Common myeloid progenitor, CD34-positive (primary cell): ENCODE measurements around the gene APP.

Experiments used
- CTCF ChIA-PET: fragments of 350-600 bp; sonication (Branson Sonifier 250); formaldehyde crosslinking; loops from one replicate; lab custom pipeline; 2021; ENCODE audit warnings: antibody characterized with exemption; lab: Charles Lee
- POLR2A ChIA-PET: fragments of 350-600 bp; sonication (Branson Sonifier 250); formaldehyde crosslinking; loops from one replicate; lab custom pipeline; 2021; ENCODE audit warnings: antibody characterized with exemption; lab: Charles Lee
- DNase-seq, 3 donors: peaks; one replicate each; pipeline versions ENCODE4 v3.0.0 to v3.0.0-alpha.2; 2013
- H3K27ac ChIP-seq, 2 experiments: 1 replicate in 1 of 2; 2 replicates in 1 of 2; pipeline ENCODE4 v1.7.0; 2013; ENCODE audit warnings: inconsistent platforms in 2 of 2, low read length in 2 of 2, mild to moderate bottlenecking in 2 of 2, low read depth in 1 of 2, moderate library complexity in 1 of 2; ENCODE audit not compliant: severe bottlenecking in 2 of 2, insufficient read depth in 1 of 2, poor library complexity in 1 of 2
- H3K27me3 ChIP-seq, 5 experiments: replicated peaks in 2 of 5; 1 replicate in 3 of 5; 2 replicates in 2 of 5; pipeline versions ENCODE4 v1.6.1 to v1.7.0; 2013; ENCODE audit warnings: low read length in 4 of 5, mild to moderate bottlenecking in 2 of 5, moderate library complexity in 2 of 5, inconsistent platforms in 1 of 5; ENCODE audit not compliant: insufficient read depth in 5 of 5, control insufficient read depth in 4 of 5
- H3K36me3 ChIP-seq, 4 experiments: 1 replicate in 2 of 4; 2 replicates in 2 of 4; pipeline versions ENCODE4 v1.6.1 to v1.7.0; 2013; ENCODE audit warnings: low read length in 3 of 4, control low read depth in 1 of 4, mild to moderate bottlenecking in 1 of 4; ENCODE audit not compliant: control insufficient read depth in 4 of 4, insufficient read depth in 4 of 4
- H3K4me1 ChIP-seq, 4 experiments: 1 replicate in 3 of 4; 2 replicates in 1 of 4; pipeline versions ENCODE4 v1.6.1 to v1.7.1; 2013; ENCODE audit warnings: low read length in 3 of 4, mild to moderate bottlenecking in 3 of 4, control low read depth in 1 of 4, inconsistent platforms in 1 of 4, moderate library complexity in 1 of 4; ENCODE audit not compliant: control insufficient read depth in 4 of 4, insufficient read depth in 4 of 4; ENCODE audit errors: control extremely low read depth in 1 of 4
- H3K4me3 ChIP-seq, 7 experiments: 1 replicate in 4 of 7; 2 replicates in 3 of 7; pipeline versions ENCODE4 v1.5.1 to v1.7.0; 2013; ENCODE audit warnings: mild to moderate bottlenecking in 7 of 7, low read length in 6 of 7, moderate library complexity in 6 of 7, inconsistent platforms in 2 of 7, low read depth in 2 of 7, control low read depth in 1 of 7; ENCODE audit not compliant: insufficient read depth in 4 of 7, control insufficient read depth in 1 of 7; ENCODE audit errors: extremely low read depth in 1 of 7
- H3K9me3 ChIP-seq, 5 experiments: 1 replicate in 4 of 5; 2 replicates in 1 of 5; pipeline versions ENCODE4 v1.6.1 to v1.7.1; 2013; ENCODE audit warnings: low read length in 4 of 5, mild to moderate bottlenecking in 2 of 5, inconsistent platforms in 1 of 5, low read depth in 1 of 5, moderate library complexity in 1 of 5; ENCODE audit not compliant: control insufficient read depth in 4 of 5, insufficient read depth in 2 of 5; ENCODE audit errors: control extremely low read depth in 1 of 5
- WGBS: methylation state at CpG from one replicate; pipeline ENCODE4 v1.1.5; 2013; ENCODE audit not compliant: insufficient coverage; 5-methylcytosine and 5-hydroxymethylcytosine counted together

APP gene

GRCh38 chr21:26007951-26008498 lies 162.5 kb downstream of the APP start:
- H3K27ac ChIP-seq, result no peak overlapping the region
- no peaks in the 10 kb centered on the region for H3K4me1 ChIP-seq
- H3K27me3 ChIP-seq, result no peaks in the 10 kb centered on the region
- no peak overlapping the region for H3K4me3 ChIP-seq
- ChIA-PET POLR2A (no interaction called here), CTCF (interaction anchor here (1.1 kb wide), 1 partner anchor 20 kb away, joined by 3 read pairs; no protein-coding TSS in a partner anchor)
- 86% methylated on average over 4 of the region's 8 CpGs for WGBS
- H3K9me3 ChIP-seq, result no peaks in the 10 kb centered on the region
- DNase-seq, result no peak
- peaks cover 0 to 19% (median 0%) of the 10 kb centered on the region in 4 experiments for H3K36me3 ChIP-seq

- Histone ChIP-seq H3K4me1 (no peaks in the 10 kb centered on the region), H3K27me3 (no peaks in the 10 kb centered on the region), H3K36me3 (peaks cover 0 to 24% (median 1%) of the 10 kb centered on the region in 4 experiments), H3K27ac (no peak overlapping the region), H3K9me3 (no peaks in the 10 kb centered on the region), H3K4me3 (no peak overlapping the region)
- ChIA-PET CTCF (interaction anchor here (1.2 kb wide), 1 partner anchor 11 kb away, joined by 3 read pairs; no protein-coding TSS in a partner anchor), POLR2A (no interaction called here)
- WGBS, result no CpG with 5 or more reads among the region's 1 CpG
- no peak for DNase-seq
Measured at GRCh38 chr21:26005464-26005863, 165.1 kb downstream of the APP start.

- Histone ChIP-seq H3K27me3 (no peaks in the 10 kb centered on the region), H3K9me3 (no peaks in the 10 kb centered on the region), H3K4me1 (peaks cover 0 to 5% (median 2%) of the 10 kb centered on the region in 4 experiments), H3K27ac (no peak overlapping the region), H3K36me3 (peaks cover 0 to 26% (median 5%) of the 10 kb centered on the region in 4 experiments), H3K4me3 (no peak overlapping the region)
- DNase-seq, result no peak
- 89% methylated on average over 1 of the region's 4 CpGs for WGBS
- POLR2A ChIA-PET, result no interaction called here
- CTCF ChIA-PET, result interaction anchor here (1.5 to 2.4 kb wide), 3 partner anchors 9 to 118 kb away, joined by 3 to 11 read pairs (median 6); no protein-coding TSS in a partner anchor
Measured at GRCh38 chr21:26003404-26003803, 167.2 kb downstream of the APP start.

GRCh38 chr21:26001356-26001755 lies 169.2 kb downstream of the APP start:
- CTCF ChIA-PET, result interaction anchor here (2.4 kb wide), 1 partner anchor 116 kb away, joined by 11 read pairs; no protein-coding TSS in a partner anchor
- WGBS, result 100% methylated on average over 3 of the region's 5 CpGs
- POLR2A ChIA-PET, result no interaction called here

GRCh38 chr21:25999921-26000582 lies 170.5 kb downstream of the APP start:
- WGBS, result 57% methylated on average over 15 of the region's 19 CpGs
- POLR2A ChIA-PET, result no interaction called here

More at GRCh38 chr21:26001356-26001755, 169.2 kb downstream of the APP start:
- Histone ChIP-seq H3K4me3 (no peak overlapping the region), H3K27me3 (no peaks in the 10 kb centered on the region), H3K9me3 (no peaks in the 10 kb centered on the region), H3K36me3 (peaks cover 3 to 35% (median 8%) of the 10 kb centered on the region in 4 experiments), H3K4me1 (peaks cover 0 to 5% (median 2%) of the 10 kb centered on the region in 4 experiments), H3K27ac (no peak overlapping the region)
- peak; percentile 2 to 32 (median 27) for DNase-seq

GRCh38 chr21:25997788-25998611 lies 172.6 kb downstream of the APP start:
- Histone ChIP-seq H3K4me1 (peaks cover 0 to 5% (median 2%) of the 10 kb centered on the region in 4 experiments), H3K27ac (no peak overlapping the region), H3K4me3 (no peak overlapping the region), H3K27me3 (no peaks in the 10 kb centered on the region), H3K9me3 (no peaks in the 10 kb centered on the region), H3K36me3 (peaks cover 3 to 46% (median 13%) of the 10 kb centered on the region in 4 experiments)
- no peak for DNase-seq
- CTCF ChIA-PET, result interaction anchor here (0.6 to 2.1 kb wide), 2 partner anchors 69 to 101 kb away, joined by 3 to 7 read pairs; no protein-coding TSS in a partner anchor
- WGBS, result 100% methylated on average over 2 of the region's 4 CpGs
- POLR2A ChIA-PET, result no interaction called here

More at GRCh38 chr21:25999921-26000582, 170.5 kb downstream of the APP start:
- no peaks in the 10 kb centered on the region for H3K9me3 ChIP-seq
- CTCF ChIA-PET, result interaction anchor here (1.5 to 2.1 kb wide), 2 partner anchors 103 to 113 kb away, joined by 3 to 7 read pairs; no protein-coding TSS in a partner anchor
- H3K27me3 ChIP-seq, result no peaks in the 10 kb centered on the region
- H3K27ac ChIP-seq, result no peak overlapping the region
- H3K36me3 ChIP-seq, result peaks cover 3 to 42% (median 11%) of the 10 kb centered on the region in 4 experiments
- peak overlapping the region in 1 of 7 experiments; percentile 52 for H3K4me3 ChIP-seq
- H3K4me1 ChIP-seq, result peaks cover 0 to 5% (median 2%) of the 10 kb centered on the region in 4 experiments
- peak; percentile 4 to 56 (median 50) for DNase-seq
